Vagina (tissue), 2 donors: ENCODE data around the gene GPER1. TPM values are rescaled to one million over a fixed set of nuclear protein-coding genes. Genes with fewer than 3 reads are reported as not detected.

Source experiments
- DNase-seq, 2 donors: peaks; one replicate each; pipeline ENCODE4 v3.0.0-alpha.2; 2017; ENCODE audit errors: extremely low spot score in 2 of 2
- H3K27ac ChIP-seq: fragments of 200-600 bp; sonication (generic); one replicate; pipeline ENCODE4 v1.5.1; 2019
- H3K27me3 ChIP-seq: fragments of 200-600 bp; sonication (generic); one replicate; pipeline ENCODE4 v1.5.1; 2019
- H3K36me3 ChIP-seq, 2 donors: fragments of 200-600 bp; sonication (generic); one replicate each; pipeline ENCODE4 v1.5.1; 2017 to 2019
- H3K4me1 ChIP-seq: fragments of 200-600 bp; sonication (generic); one replicate; pipeline ENCODE4 v1.5.1; 2019
- H3K4me3 ChIP-seq, 2 donors: fragments of 200-600 bp; sonication (generic); 1 replicate in 1 of 2; 2 replicates in 1 of 2; pipeline ENCODE4 v1.5.1; 2016 to 2019
- H3K9me3 ChIP-seq: fragments of 200-600 bp; sonication (generic); one replicate; pipeline ENCODE4 v1.5.1; 2019
- CTCF ChIP-seq, 3 experiments: fragments of 450-650 bp in 2 of 3; fragments of 200-600 bp in 1 of 3; sonication (generic) in 1 of 3; IDR thresholded peaks; one replicate each; pipeline ENCODE4 v1.5.1; 2017 to 2019; ENCODE audit warnings: antibody characterized with exemption in 3 of 3, mild to moderate bottlenecking in 2 of 3, moderate library complexity in 2 of 3
- POLR2A ChIP-seq, 2 donors: fragments of 450-650 bp; IDR thresholded peaks; one replicate each; pipeline ENCODE4 v1.6.1; 2017; ENCODE audit warnings: antibody characterized with exemption in 2 of 2, mild to moderate bottlenecking in 2 of 2, moderate library complexity in 2 of 2
- POLR2AphosphoS5 ChIP-seq, 2 donors: sonication (generic); formaldehyde crosslinking; IDR thresholded peaks; one replicate each; pipeline ENCODE4 v1.9.0; 2017; ENCODE audit warnings: antibody characterized with exemption in 2 of 2, mild to moderate bottlenecking in 2 of 2, low read depth in 1 of 2; ENCODE audit not compliant: insufficient read depth in 1 of 2
- intact Hi-C: fragments of 100-400 bp; cut with DNase I; formaldehyde crosslinking; loops from one replicate; pipeline ENCODE4 v1.15.1; 2023
- total RNA-seq: library from RNA; depleted of rRNA; stranded (reverse); fragments of >200 nt; gene quantifications from one replicate; pipeline ENCODE4 v1.2.3, GENCODE V29; 2016

Gene GPER1
- total RNA-seq, 1 donor from 2014 or later = 8.3 TPM

GRCh38 chr7:1054861-1055450 is 33.0 kb upstream of the GPER1 start:
- Histone ChIP-seq H3K9me3 (no peaks in the 10 kb centered on the region), H3K4me3 (peak overlapping the region; percentile 21 to 32), H3K4me1 (peaks cover 48% of the 10 kb centered on the region), H3K27me3 (no peaks in the 10 kb centered on the region), H3K36me3 (no peaks in the 10 kb centered on the region), H3K27ac (peak overlapping the region; percentile 57)
- DNase-seq = no peak
- intact Hi-C loops = no loop called here
- TF ChIP-seq POLR2AphosphoS5 (IDR thresholded peaks at IDR 0.05; ENCODE audit: insufficient read depth in 1 of 2, low read depth in 1 of 2) (peak; percentile 13 to 36), CTCF (IDR thresholded peaks at IDR 0.05) (no peak), POLR2A (IDR thresholded peaks at IDR 0.05) (no peak)

- H3K27ac ChIP-seq = peak overlapping the region; percentile 57
- H3K27me3 ChIP-seq = no peaks in the 10 kb centered on the region
- H3K4me1 ChIP-seq = peaks cover 52% of the 10 kb centered on the region
- no peaks in the 10 kb centered on the region for H3K36me3 ChIP-seq
- no peak for DNase-seq
- H3K4me3 ChIP-seq = peak overlapping the region; percentile 21 to 32
- no peak for TF ChIP-seq POLR2AphosphoS5 (IDR thresholded peaks at IDR 0.05; ENCODE audit: insufficient read depth in 1 of 2, low read depth in 1 of 2)
- TF ChIP-seq POLR2A (IDR thresholded peaks at IDR 0.05) = no peak
- TF ChIP-seq CTCF (IDR thresholded peaks at IDR 0.05) = no peak
- no peaks in the 10 kb centered on the region for H3K9me3 ChIP-seq
- intact Hi-C loops = no loop called here
These were observed 32.4 kb upstream of the GPER1 start for GRCh38 chr7:1055491-1055955.

GRCh38 chr7:1055956-1056784 is 31.7 kb upstream of the GPER1 start:
- DNase-seq = no peak
- Histone ChIP-seq H3K4me3 (peak overlapping the region; percentile 21 to 32), H3K9me3 (no peaks in the 10 kb centered on the region), H3K4me1 (peaks cover 52% of the 10 kb centered on the region), H3K36me3 (no peaks in the 10 kb centered on the region), H3K27ac (peak overlapping the region; percentile 57), H3K27me3 (no peaks in the 10 kb centered on the region)
- intact Hi-C loops = no loop called here
- no peak for TF ChIP-seq POLR2AphosphoS5 (IDR thresholded peaks at IDR 0.05; ENCODE audit: insufficient read depth in 1 of 2, low read depth in 1 of 2)
- no peak for TF ChIP-seq CTCF (IDR thresholded peaks at IDR 0.05)
- TF ChIP-seq POLR2A (IDR thresholded peaks at IDR 0.05) = no peak

- Histone ChIP-seq H3K4me3 (no peak overlapping the region), H3K4me1 (peaks cover 53% of the 10 kb centered on the region), H3K36me3 (no peaks in the 10 kb centered on the region), H3K9me3 (no peaks in the 10 kb centered on the region), H3K27ac (no peak overlapping the region), H3K27me3 (no peaks in the 10 kb centered on the region)
- TF ChIP-seq POLR2AphosphoS5 (IDR thresholded peaks at IDR 0.05; ENCODE audit: insufficient read depth in 1 of 2, low read depth in 1 of 2) (no peak), POLR2A (IDR thresholded peaks at IDR 0.05) (no peak), CTCF (IDR thresholded peaks at IDR 0.05) (no peak)
- intact Hi-C loops = no loop called here
- DNase-seq = no peak
These were observed 31.0 kb upstream of the GPER1 start for GRCh38 chr7:1056785-1057410.
